Mononuclear cell (primary cell): ENCODE results near the gene PTPRM. TPM values are rescaled to one million over a fixed set of nuclear protein-coding genes. Genes with fewer than 3 reads are reported as not detected.
"Not testable (repeated sequence)": the region's sequence is repeated elsewhere in the genome, so short reads cannot be mapped to it uniquely, and the experiment has no call there.

ENCODE experiments used
- H3K27me3 ChIP-seq: 2 replicates; pipeline ENCODE4 v1.6.0; 2011; ENCODE audit warnings: low read length, control low read depth; ENCODE audit not compliant: insufficient read depth
- H3K4me1 ChIP-seq: 2 replicates; pipeline ENCODE4 v1.5.1; 2011; ENCODE audit warnings: mild to moderate bottlenecking, low read length, control low read depth; ENCODE audit not compliant: insufficient read depth
- H3K4me3 ChIP-seq: 2 replicates; pipeline ENCODE4 v1.5.1; 2011; ENCODE audit warnings: mild to moderate bottlenecking, low read length, moderate library complexity
- H3K9me3 ChIP-seq: 2 replicates; pipeline ENCODE4 v1.5.1; 2011; ENCODE audit warnings: low read depth, mild to moderate bottlenecking, control low read depth, low read length
- total RNA-seq: library from RNA; depleted of rRNA; stranded (reverse); fragments of >200 nt; gene quantifications from one replicate; pipeline ENCODE4 v1.2.3, GENCODE V29; 2012

Gene PTPRM
- total RNA-seq, 1 donor = 8.0 TPM

DNA sequence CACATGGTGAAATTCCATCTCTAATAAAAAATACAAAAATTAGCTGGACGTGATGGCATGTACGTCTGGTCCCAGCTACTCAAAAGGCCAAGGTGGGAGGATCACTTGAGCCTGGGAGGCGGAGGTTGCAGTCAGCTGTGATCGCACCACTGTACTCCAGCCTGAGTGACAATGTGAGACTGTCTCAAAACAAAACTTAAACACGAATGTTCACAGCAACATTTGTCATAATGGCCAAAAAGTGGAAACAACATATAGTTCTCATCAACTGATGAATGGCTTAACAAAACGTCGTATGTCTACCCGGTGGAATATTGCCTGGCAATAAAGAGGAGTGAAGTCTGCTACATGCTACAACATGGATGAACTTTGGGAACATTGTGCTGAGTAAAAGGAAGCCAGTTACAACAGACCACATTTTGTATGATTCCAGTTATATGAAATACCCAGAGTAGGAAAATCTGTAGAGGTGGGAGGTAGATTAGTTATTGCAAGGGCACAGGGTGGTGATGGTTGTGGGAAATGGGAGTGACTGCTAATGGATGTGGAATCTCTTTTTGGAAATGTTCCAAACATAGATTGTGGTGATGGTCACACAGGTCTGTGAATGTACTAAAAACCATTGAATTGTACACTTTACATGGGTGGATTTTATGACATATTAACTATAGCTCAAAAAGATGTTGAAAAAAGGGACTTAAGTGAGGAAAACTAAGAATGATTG, 478.2 kb downstream of the PTPRM start:
- H3K4me1 ChIP-seq = no peaks in the 10 kb centered on the region
- H3K9me3 ChIP-seq = no peaks in the 10 kb centered on the region
- H3K4me3 ChIP-seq = no peak overlapping the region
- no peaks in the 10 kb centered on the region for H3K27me3 ChIP-seq

DNA sequence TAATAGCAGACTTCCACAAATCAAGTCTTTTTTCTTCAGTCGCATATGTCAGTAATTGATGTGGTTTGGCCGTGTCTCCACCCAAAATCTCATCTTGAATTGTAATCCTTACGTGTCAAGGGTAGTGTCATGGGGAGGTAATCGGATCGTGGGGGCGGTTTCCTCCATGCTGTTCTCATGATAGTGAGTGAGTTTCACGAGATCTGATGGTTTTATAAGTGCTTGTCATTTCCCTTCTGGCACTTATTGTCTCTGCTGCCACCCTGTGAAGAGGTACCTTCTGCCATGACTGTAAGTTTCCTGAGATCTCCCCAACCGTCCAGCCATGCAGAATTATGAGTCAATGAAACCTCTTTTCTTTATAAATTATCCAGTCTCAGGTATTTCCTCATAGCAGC, 478.8 kb downstream of the PTPRM start:
- H3K4me3 ChIP-seq = no peak overlapping the region
- no peaks in the 10 kb centered on the region for H3K9me3 ChIP-seq
- no peaks in the 10 kb centered on the region for H3K4me1 ChIP-seq
- no peaks in the 10 kb centered on the region for H3K27me3 ChIP-seq

DNA sequence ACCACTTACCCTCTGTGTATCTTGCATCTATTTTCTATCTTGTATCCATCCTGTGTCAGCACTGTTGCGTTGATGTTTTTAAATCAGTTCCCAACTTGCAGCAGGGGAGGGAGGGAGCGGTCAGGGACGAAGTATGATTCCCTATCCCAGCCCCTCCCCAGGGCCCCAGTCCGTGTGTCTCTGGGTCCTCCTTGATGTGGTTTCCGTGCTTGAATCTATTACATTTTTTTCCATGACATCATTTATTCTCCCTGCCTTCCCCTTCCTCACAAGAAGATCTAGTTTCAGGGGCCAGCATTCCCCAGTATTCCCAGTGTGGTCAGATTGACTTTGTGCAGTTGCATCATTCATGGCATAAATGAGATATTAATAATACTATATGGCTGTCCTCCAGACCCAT, 479.3 kb downstream of the PTPRM start:
- Histone ChIP-seq H3K4me3 (no peak overlapping the region), H3K9me3 (no peaks in the 10 kb centered on the region), H3K27me3 (no peaks in the 10 kb centered on the region), H3K4me1 (no peaks in the 10 kb centered on the region)

DNA sequence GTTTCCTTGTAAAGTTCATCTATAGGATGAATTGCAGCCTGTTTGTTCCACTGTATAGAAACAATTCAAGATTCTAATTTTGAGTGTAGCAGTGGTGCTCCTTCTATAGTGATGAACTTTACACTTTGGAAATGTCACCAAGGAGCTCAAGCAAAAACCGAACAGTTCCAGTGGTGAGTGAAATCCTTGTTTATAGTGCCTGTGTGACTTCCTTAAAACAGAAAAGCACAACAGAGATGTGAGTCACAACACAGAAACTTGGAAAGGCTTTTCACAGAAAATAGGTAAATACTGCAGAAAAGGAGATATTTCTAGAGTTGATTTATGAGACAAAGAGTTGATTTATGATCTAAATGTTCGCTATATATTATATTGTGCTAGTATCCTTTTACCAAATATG, 482.0 kb downstream of the PTPRM start:
- no peaks in the 10 kb centered on the region for H3K9me3 ChIP-seq
- H3K4me1 ChIP-seq = no peaks in the 10 kb centered on the region
- no peak overlapping the region for H3K4me3 ChIP-seq
- H3K27me3 ChIP-seq = no peaks in the 10 kb centered on the region

DNA sequence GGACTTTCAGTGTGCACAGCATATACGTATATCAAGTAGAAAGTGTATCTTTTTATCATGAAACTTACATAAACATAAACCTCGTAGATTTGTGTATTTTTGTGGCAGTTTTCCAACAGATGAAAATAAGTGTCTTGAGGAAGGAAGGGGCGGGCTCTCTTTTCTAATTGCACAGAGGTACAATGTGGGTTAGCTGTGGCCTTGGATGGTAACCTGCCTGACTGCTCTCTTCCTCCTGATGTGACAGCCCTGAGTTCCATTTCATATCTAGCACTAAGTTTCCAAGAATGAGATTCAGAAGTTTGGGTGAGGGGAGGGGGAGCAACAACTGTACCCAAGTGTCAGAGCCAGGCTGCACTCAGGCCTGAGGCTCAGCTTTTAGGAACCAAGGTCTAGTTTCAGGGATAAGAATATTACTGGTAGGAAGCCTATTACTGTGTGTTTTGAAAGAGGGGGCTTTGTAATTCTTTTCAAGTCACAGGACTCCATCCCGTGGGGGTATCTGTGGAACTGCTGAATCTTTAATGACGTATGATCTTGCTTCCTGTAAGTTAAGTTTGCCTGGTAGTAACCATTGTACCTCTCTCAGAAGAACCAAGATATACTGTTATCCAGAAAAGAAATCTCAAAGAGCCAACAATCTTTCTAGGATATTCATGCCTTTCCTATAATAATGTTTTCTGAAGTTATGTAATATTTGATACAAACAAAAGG, 483.7 kb downstream of the PTPRM start:
- Histone ChIP-seq H3K4me1 (no peaks in the 10 kb centered on the region), H3K9me3 (no peaks in the 10 kb centered on the region), H3K27me3 (no peaks in the 10 kb centered on the region), H3K4me3 (no peak overlapping the region)

DNA sequence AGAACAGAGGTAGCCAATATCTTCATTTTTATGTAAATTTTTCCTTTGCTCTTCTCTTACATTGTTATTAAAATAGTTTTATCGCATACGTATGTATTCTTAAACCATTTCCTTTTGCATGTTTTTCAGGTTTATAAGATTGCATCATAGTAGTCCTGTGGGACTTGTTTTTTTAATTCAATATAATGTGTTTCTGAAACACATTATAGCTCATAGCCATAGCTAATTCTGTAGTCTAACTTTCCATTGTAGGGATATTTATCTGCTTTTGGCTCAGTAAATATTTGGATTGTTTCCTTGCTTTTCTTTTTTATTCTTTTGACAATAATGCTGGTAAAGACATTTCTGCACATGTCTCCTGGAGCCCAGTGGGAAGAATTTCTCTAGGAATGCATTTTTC, 484.3 kb downstream of the PTPRM start:
- H3K9me3 ChIP-seq = no peaks in the 10 kb centered on the region
- H3K4me1 ChIP-seq = no peaks in the 10 kb centered on the region
- no peaks in the 10 kb centered on the region for H3K27me3 ChIP-seq
- H3K4me3 ChIP-seq = no peak overlapping the region

DNA sequence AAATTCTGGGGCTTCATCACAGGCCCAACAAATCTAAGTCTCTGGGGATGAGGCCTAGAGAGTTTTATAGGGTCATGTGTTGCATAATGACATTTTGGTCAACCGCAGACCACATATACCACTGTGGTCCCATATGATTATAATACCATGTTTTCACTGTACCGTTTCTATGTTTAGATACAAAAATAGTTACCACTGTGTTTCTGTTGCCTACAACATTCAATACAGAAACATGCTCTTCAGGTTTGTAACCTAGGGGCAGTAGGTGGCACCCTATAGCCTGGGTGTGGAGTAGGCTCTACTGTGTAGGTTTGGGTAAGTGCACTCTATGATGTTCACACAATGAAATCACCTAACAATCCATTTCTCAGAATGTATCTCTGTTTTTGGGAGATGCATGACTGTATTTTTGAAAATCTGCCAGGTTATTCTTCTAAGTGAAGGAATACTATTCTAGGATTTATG, 485.2 kb downstream of the PTPRM start:
- Histone ChIP-seq H3K9me3 (no peaks in the 10 kb centered on the region), H3K27me3 (no peaks in the 10 kb centered on the region), H3K4me1 (no peaks in the 10 kb centered on the region), H3K4me3 (no peak overlapping the region)

DNA sequence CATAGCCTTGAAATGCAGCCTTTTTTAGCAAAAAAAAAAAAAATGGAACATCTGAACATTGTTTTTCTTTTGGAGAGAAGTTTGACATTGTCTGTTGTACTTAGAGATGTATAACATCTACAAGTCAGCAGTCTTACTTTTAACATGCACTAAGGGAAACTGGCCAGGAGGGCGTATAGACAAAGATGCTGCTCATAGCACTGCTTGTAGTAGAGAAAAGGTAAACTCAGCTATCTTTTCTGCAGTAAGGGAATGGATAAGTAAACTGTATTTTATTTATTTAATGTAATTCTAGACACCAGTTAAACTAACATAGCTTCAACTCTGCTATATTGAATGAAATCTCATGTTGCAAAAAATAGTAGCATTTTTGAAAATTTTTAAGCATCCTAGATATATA, 489.6 kb downstream of the PTPRM start:
- Histone ChIP-seq H3K27me3 (no peaks in the 10 kb centered on the region), H3K4me3 (no peak overlapping the region), H3K9me3 (no peaks in the 10 kb centered on the region), H3K4me1 (no peaks in the 10 kb centered on the region)

DNA sequence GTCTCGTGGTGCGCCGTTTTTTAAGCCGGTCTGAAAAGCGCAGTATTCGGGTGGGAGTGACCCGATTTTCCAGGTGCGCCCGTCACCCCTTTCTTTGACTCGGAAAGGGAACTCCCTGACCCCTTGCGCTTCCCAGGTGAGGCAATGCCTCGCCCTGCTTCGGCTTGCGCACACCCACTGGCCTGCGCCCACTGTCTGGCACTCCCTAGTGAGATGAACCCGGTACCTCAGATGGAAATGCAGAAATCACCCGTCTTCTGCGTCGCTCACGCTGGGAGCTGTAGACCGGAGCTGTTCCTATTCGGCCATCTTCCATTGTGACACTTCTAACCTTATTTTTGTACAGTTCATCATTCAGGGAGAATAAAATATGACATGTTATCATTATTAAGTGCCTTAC, 496.0 kb downstream of the PTPRM start:
- H3K27me3 ChIP-seq, H3K4me1 ChIP-seq, H3K4me3 ChIP-seq, H3K9me3 ChIP-seq: not testable (repeated sequence)

DNA sequence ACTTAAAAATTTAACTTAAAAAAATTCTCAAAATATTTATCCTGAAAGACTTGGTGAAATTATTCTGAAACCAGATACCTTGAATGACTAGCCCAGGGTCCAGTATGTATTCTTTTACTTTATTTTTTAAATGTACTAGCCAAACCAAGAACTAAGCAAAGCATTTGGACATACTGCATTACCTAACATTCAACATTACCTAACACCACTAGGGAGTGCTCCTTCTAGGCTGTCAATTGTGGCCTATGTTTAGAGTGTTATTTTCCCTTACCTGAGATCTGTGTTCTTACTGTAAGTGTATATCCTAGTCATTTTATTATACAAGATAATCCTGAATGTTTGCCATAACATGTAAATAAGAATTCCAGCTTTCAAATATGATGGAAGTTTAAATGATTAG, 496.6 kb downstream of the PTPRM start:
- Histone ChIP-seq H3K4me3 (no peak overlapping the region), H3K9me3 (no peaks in the 10 kb centered on the region), H3K27me3 (no peaks in the 10 kb centered on the region), H3K4me1 (no peaks in the 10 kb centered on the region)

DNA sequence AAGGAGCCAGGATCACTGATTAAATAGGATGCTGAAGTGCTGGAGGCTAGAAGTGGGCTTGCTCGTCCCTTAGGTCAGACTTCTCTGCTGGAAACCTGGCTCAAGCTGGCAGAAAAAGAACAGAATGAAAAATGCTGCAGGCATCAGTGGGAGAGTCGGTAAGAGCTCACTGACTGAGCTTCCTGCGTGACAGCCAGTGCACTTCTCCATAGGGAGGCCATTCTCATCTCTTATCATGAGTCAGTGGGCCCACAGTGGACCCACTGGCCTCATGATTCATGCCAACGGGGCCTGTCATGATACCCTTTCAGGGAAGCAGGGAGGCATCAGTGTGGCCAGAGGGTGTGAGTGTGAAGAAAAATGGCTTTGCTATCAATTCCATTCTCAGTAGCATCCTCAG, 498.2 kb downstream of the PTPRM start:
- no peak overlapping the region for H3K4me3 ChIP-seq
- H3K27me3 ChIP-seq = no peaks in the 10 kb centered on the region
- H3K9me3 ChIP-seq = no peaks in the 10 kb centered on the region
- no peaks in the 10 kb centered on the region for H3K4me1 ChIP-seq

DNA sequence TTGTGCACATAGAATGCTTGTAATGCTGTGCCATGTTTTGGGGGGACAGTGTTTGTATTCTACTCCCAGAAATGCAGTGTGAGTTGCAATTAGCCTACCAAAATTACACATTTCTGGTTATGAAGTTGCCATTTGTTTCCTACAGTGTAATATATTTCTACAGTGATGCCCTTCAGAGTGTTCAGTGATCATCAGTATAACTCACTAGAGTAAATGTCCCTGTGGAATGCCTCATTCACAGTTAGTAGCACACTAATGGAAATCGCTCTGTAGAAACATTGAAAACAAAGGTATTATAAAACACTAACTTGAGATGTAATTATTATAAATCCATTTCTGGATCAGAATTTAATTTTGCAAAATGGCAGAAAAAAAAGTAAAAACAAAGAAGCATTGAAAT, 498.7 kb downstream of the PTPRM start:
- H3K4me3 ChIP-seq = no peak overlapping the region
- H3K27me3 ChIP-seq = no peaks in the 10 kb centered on the region
- no peaks in the 10 kb centered on the region for H3K4me1 ChIP-seq
- no peaks in the 10 kb centered on the region for H3K9me3 ChIP-seq

DNA sequence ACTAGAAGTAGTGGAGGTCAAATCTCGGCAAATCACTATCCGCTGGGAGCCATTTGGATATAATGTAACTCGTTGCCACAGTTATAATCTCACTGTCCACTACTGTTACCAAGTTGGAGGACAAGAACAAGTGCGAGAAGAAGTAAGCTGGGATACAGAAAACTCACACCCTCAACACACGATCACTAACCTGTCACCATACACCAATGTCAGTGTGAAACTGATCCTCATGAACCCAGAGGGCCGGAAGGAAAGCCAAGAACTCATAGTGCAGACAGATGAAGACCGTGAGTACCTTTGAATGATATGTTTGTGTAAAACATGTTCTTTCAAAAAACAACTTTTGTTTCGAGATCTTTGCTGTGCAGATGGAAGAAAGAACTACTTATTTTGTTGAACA, 502.6 kb downstream of the PTPRM start:
- H3K4me1 ChIP-seq = no peaks in the 10 kb centered on the region
- no peaks in the 10 kb centered on the region for H3K27me3 ChIP-seq
- H3K4me3 ChIP-seq = no peak overlapping the region
- H3K9me3 ChIP-seq = no peaks in the 10 kb centered on the region

DNA sequence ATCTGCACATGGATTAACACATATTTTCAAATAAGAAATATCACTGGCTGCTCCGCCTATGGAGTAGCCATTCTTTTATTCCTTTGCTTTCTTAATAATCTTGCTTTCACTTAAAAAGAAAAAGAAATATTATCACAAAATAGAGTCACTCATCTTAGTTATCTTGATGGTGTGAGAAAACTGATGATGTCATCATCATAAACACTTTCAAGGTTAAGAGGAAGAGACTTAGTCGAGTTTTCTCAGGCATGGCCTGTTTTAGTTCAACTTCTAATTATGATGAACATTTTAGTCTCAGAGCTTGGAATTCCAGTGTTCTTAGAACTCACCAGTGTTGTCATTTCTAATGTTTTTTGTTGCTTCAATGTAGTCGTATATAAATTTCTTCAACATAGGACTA, 506.1 kb downstream of the PTPRM start:
- Histone ChIP-seq H3K4me3 (no peak overlapping the region), H3K9me3 (no peaks in the 10 kb centered on the region), H3K4me1 (no peaks in the 10 kb centered on the region), H3K27me3 (no peaks in the 10 kb centered on the region)

DNA sequence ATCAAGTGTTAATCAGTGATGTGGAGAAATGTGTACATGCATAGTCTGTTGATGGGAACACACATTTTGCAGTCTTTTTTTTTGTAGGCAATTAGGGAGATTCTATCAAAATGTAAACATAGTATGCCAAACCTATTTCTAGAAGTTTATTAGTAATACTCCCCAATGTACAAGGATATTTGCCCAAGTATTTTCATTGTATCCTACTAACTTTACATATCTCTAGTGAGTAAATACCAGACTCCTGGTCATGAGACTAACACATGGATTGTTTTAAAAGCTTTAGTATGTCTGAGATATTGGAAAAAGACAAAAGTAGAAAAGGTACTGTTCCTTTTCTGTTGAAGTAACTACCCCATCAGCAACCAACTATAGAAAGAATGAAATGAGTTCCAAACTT, 513.0 kb downstream of the PTPRM start:
- Histone ChIP-seq H3K9me3 (no peaks in the 10 kb centered on the region), H3K27me3 (no peaks in the 10 kb centered on the region), H3K4me3 (no peak overlapping the region), H3K4me1 (no peaks in the 10 kb centered on the region)

DNA sequence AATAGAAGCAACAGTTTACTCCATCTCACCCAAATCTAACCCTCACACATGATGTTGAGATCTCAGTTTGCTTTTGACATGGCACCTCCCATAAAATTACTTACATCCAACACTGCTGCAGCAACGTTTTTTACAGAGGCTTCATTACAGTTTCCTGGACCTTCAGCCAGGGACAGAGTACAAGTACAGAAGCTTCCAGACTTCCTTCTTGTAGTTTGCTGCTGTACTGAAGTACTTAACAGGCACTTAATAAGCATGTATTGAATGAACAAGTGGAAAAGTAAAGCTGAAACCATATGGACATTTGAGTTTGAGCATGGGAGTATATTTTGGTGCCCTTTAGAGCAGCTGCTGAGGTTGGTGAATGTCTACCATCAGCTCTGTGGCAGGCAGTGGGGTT, 514.2 kb downstream of the PTPRM start:
- Histone ChIP-seq H3K4me3 (no peak overlapping the region), H3K27me3 (no peaks in the 10 kb centered on the region), H3K9me3 (no peaks in the 10 kb centered on the region), H3K4me1 (no peaks in the 10 kb centered on the region)
